ENCODE data around the gene TMEM161B.
A peak's percentile ranks its signal among the peaks of the same experiment; 100 is the strongest.

The TMEM161B gene

DNA sequence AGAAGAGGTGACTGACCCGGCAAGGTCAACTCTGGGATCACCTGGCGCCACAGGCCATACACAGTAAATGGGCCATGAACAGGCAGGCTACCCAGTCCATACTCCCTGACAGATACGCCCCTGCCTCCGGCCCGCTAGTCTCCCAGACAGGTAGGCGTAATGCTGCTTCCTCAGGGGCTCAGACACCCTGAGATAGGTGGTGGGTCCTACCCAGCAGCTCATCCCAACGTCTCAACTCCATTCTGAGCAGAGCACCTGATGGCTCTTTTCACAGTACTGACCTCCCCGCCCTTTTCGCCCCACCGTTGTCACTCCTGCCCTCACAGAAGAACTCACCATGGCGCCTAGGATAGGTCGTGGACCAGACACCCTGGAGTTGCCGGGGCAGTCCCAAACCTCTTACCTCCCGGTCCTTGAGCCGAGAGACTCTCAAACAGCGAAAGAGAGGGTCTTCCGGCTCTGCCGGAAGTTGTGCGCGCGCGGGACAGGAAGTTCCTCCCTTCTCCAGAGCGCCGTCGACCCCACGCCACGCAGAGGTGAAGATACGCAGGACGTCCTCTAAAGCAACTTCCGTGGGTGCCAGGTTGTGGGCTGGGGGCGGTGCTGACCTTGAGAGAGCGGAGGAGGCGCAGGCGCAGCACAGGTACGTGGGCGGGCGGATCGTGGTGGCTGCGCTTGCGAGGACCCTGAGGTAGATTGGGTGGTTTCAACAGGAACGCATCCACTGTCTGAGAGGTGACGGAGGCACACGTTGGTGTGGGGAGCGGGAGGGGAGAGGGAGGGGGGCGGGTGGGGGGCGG is at the start of gene TMEM161B:
TSS of gene TMEM161B (minus strand) at position 461 of the 800 bp plus-strand sequence. CDS start at position 339, 122 bp downstream.
- no peak for TF ChIP-seq CTCF (IDR thresholded peaks at IDR 0.05; ENCODE audit: extremely low read depth, missing control alignments)
- peak; percentile 86 for DNase-seq (ENCODE audit: low spot score)

GRCh38 chr5:88304356-88304755 is 35.7 kb upstream of the TMEM161B start:
- no peak for TF ChIP-seq CTCF (IDR thresholded peaks at IDR 0.05; ENCODE audit: extremely low read depth, missing control alignments)
- no peak for DNase-seq (ENCODE audit: low spot score)

DNA sequence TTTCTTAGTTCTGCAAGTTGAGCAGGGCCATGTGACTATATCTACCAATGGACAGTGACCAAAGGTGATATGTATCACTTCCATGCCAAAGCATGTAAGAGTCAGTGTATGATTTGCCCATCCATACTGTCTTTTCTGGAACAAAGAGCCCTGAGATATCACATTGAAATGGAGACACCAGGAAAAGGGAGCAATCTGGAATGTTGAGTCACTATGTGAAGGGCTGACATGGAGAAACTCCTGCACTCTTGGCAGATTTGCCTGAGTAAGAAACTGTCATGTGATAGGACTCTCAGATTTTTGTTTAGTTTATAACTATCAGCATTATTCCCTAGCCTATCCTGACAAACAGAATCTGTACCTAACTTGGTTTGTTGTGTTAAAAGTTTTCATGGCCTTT is 29.8 kb upstream of the TMEM161B start:
- no peak for TF ChIP-seq CTCF (IDR thresholded peaks at IDR 0.05; ENCODE audit: extremely low read depth, missing control alignments)
- no peak for DNase-seq (ENCODE audit: low spot score)

GRCh38 chr5:88290801-88291200 is 22.2 kb upstream of the TMEM161B start:
- no peak for TF ChIP-seq CTCF (IDR thresholded peaks at IDR 0.05; ENCODE audit: extremely low read depth, missing control alignments)
- DNase-seq (ENCODE audit: low spot score), result no peak

- TF ChIP-seq CTCF (IDR thresholded peaks at IDR 0.05; ENCODE audit: extremely low read depth, missing control alignments), result no peak
- DNase-seq (ENCODE audit: low spot score), result no peak
Observed at GRCh38 chr5:88288528-88289197, 20.0 kb upstream of the TMEM161B start.

DNA sequence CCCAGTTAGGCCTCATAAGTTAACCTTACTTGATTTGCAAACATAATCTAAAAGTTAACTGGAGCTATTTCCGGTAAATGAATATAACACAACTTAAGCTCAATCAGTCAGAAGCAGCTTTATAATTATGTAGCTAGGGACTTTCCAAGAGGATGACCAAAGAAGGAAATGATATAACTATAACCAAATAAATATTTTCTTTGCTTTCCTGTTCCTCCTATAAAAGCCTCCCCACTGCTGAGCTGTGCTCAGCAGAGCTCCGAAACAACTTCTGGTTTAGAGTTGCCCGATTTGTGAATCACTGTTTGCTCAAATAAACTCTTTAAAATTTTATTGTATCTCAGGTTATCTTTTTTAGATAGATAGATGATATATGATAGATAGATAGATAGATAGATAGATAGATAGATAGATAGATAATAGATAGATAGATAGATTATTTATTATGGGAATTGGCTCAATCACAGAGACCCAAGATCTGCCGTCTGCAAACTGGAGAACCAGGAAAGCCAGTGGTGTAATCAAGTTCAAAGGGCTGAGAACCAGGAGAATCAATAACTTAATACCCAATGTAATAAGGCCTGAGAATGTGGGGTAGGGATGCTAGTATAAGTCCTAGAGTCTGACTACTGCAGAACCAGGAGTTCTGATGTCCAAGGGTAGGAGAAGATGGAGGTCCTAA is 19.3 kb upstream of the TMEM161B start:
- no peak for TF ChIP-seq CTCF (IDR thresholded peaks at IDR 0.05; ENCODE audit: extremely low read depth, missing control alignments)
- no peak for DNase-seq (ENCODE audit: low spot score)

DNA sequence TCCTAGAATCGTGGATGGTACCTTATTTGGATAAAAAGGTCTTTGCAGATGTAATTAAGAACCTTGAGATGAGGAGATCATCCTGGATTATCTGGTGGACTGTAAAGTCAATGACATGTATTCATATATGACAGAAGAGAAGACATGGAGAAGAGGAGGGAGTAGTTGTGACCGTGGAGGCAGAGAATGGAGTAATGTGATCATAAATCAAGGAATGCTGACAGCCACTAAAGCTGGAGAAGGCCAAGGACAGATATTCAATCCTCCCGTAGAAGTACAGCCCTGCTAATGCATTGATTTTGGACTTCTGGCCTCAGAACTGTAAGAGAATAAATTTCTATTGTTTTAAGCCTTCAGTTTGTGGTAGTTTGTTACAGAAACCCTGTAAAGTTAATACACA is 18.7 kb upstream of the TMEM161B start:
- no peak for DNase-seq (ENCODE audit: low spot score)
- TF ChIP-seq CTCF (IDR thresholded peaks at IDR 0.05; ENCODE audit: extremely low read depth, missing control alignments), result no peak
